H9 (cell line): ENCODE data around the gene MUC21. TPM values are rescaled to one million over a fixed set of nuclear protein-coding genes. Genes with fewer than 3 reads are reported as not detected.
A peak's percentile ranks its signal among the peaks of the same experiment; 100 is the strongest.

Source experiments
- DNase-seq: peaks from one replicate; pipeline ENCODE4 v3.0.0-alpha.2; 2017
- H2AFZ ChIP-seq: one replicate; pipeline ENCODE4 v1.6.1; 2013; ENCODE audit warnings: mild to moderate bottlenecking, low read length, control low read depth, moderate library complexity
- H2AK5ac ChIP-seq: 2 replicates; pipeline ENCODE4 v1.6.1; 2013; ENCODE audit warnings: low read length, control low read depth, mixed read lengths; ENCODE audit not compliant: insufficient read length
- H2BK120ac ChIP-seq: one replicate; pipeline ENCODE4 v1.6.1; 2013; ENCODE audit warnings: low read depth, mild to moderate bottlenecking, low read length, control low read depth, inconsistent platforms; ENCODE audit not compliant: poor library complexity, severe bottlenecking
- H2BK12ac ChIP-seq: 2 replicates; pipeline ENCODE4 v1.6.1; 2013; ENCODE audit warnings: low read length, control low read depth, mixed read lengths, low read depth; ENCODE audit not compliant: insufficient read length
- H2BK15ac ChIP-seq: 2 replicates; pipeline ENCODE4 v1.6.1; 2013; ENCODE audit warnings: low read depth, low read length, control low read depth
- H2BK20ac ChIP-seq: one replicate; pipeline ENCODE4 v1.6.1; 2013; ENCODE audit warnings: low read depth, mild to moderate bottlenecking, low read length, control low read depth, inconsistent platforms; ENCODE audit not compliant: poor library complexity, severe bottlenecking
- H2BK5ac ChIP-seq: 2 replicates; pipeline ENCODE4 v1.6.1; 2013; ENCODE audit warnings: low read length, control low read depth, mixed read lengths; ENCODE audit not compliant: insufficient read length
- H3K14ac ChIP-seq: 2 replicates; pipeline ENCODE4 v1.6.1; 2013; ENCODE audit warnings: low read length, control low read depth; ENCODE audit not compliant: insufficient read depth
- H3K18ac ChIP-seq: 2 replicates; pipeline ENCODE4 v1.6.1; 2013; ENCODE audit warnings: low read depth, mild to moderate bottlenecking, mixed read lengths, low read length, control low read depth; ENCODE audit not compliant: insufficient read length
- H3K23ac ChIP-seq: 2 replicates; pipeline ENCODE4 v1.6.1; 2013; ENCODE audit warnings: low read length, control low read depth, mixed read lengths, low read depth; ENCODE audit not compliant: insufficient read length
- H3K23me2 ChIP-seq: 2 replicates; pipeline ENCODE4 v1.6.1; 2013; ENCODE audit warnings: low read depth, mild to moderate bottlenecking, mixed read lengths, low read length, control low read depth; ENCODE audit not compliant: insufficient read length, poor library complexity, severe bottlenecking
- H3K27ac ChIP-seq: 2 replicates; pipeline ENCODE4 v1.5.1; 2013; ENCODE audit warnings: low read length, control low read depth, mixed read lengths, low read depth; ENCODE audit not compliant: insufficient read length
- H3K27me3 ChIP-seq: 2 replicates; pipeline ENCODE4 v1.6.1; 2013; ENCODE audit warnings: low read length, control low read depth, inconsistent platforms; ENCODE audit not compliant: insufficient read depth
- H3K4ac ChIP-seq: 2 replicates; pipeline ENCODE4 v1.6.1; 2013; ENCODE audit warnings: low read depth, mild to moderate bottlenecking, control low read depth, inconsistent platforms, low read length, moderate library complexity
- H3K4me1 ChIP-seq: 2 replicates; pipeline ENCODE4 v1.6.1; 2013; ENCODE audit warnings: low read length, control low read depth, inconsistent platforms; ENCODE audit not compliant: insufficient read depth
- H3K4me2 ChIP-seq: 2 replicates; pipeline ENCODE4 v1.6.1; 2013; ENCODE audit warnings: low read length, control low read depth, mixed read lengths; ENCODE audit not compliant: insufficient read length, insufficient read depth
- H3K56ac ChIP-seq: 2 replicates; pipeline ENCODE4 v1.6.1; 2013; ENCODE audit warnings: low read depth, mild to moderate bottlenecking, mixed read lengths, low read length, control low read depth; ENCODE audit not compliant: insufficient read length
- H3K79me1 ChIP-seq: 2 replicates; pipeline ENCODE4 v1.6.1; 2013; ENCODE audit warnings: low read depth, mild to moderate bottlenecking, moderate library complexity, low read length, control low read depth, inconsistent platforms; ENCODE audit not compliant: insufficient read depth, poor library complexity, severe bottlenecking
- H3K79me2 ChIP-seq: 2 replicates; pipeline ENCODE4 v1.6.1; 2013; ENCODE audit warnings: low read length, control low read depth, inconsistent platforms; ENCODE audit not compliant: insufficient read depth
- H3K9ac ChIP-seq: 2 replicates; pipeline ENCODE4 v1.6.1; 2013; ENCODE audit warnings: low read length, control low read depth, mixed read lengths; ENCODE audit not compliant: insufficient read length; ENCODE audit errors: extremely low read depth
- H3K9me3 ChIP-seq: one replicate; pipeline ENCODE4 v1.6.1; 2013; ENCODE audit warnings: low read depth, low read length, inconsistent platforms; ENCODE audit not compliant: control insufficient read depth
- H3T11ph ChIP-seq: one replicate; pipeline ENCODE4 v1.6.1; 2013; ENCODE audit warnings: mild to moderate bottlenecking, low read length, control low read depth, inconsistent platforms
- H4K20me1 ChIP-seq: one replicate; pipeline ENCODE4 v1.6.1; 2013; ENCODE audit not compliant: control insufficient read depth, insufficient read length, insufficient read depth
- H4K5ac ChIP-seq: 2 replicates; pipeline ENCODE4 v1.6.1; 2013; ENCODE audit warnings: low read depth, mild to moderate bottlenecking, mixed read lengths, low read length, control low read depth; ENCODE audit not compliant: insufficient read length
- H4K8ac ChIP-seq: replicated peaks from 2 replicates; pipeline ENCODE4 v1.6.1; 2013; ENCODE audit warnings: low read length, control low read depth, mixed read lengths, low read depth; ENCODE audit not compliant: insufficient read length
- H4K91ac ChIP-seq: 2 replicates; pipeline ENCODE4 v1.6.1; 2013; ENCODE audit warnings: low read depth, mild to moderate bottlenecking, moderate library complexity, mixed read lengths, low read length, control low read depth; ENCODE audit not compliant: insufficient read length
- H3K27ac Mint-ChIP-seq, 3 experiments: 2 replicates in 2 of 3; 3 replicates in 1 of 3; pipeline ENCODE4 v1.8.0; 2020 to 2021; ENCODE audit warnings: mixed read lengths in 3 of 3, mild to moderate bottlenecking in 1 of 3, moderate library complexity in 1 of 3
- H3K27me3 Mint-ChIP-seq: 2 replicates; pipeline ENCODE4 v1.8.0; 2021; ENCODE audit warnings: low read depth, mild to moderate bottlenecking, moderate library complexity, mixed read lengths
- H3K36me3 Mint-ChIP-seq, 3 experiments: 2 replicates in 2 of 3; 3 replicates in 1 of 3; pipeline ENCODE4 v1.8.0; 2020 to 2021; ENCODE audit warnings: low read depth in 3 of 3, mixed read lengths in 3 of 3; ENCODE audit not compliant: insufficient read depth in 1 of 3
- H3K4me1 Mint-ChIP-seq, 2 experiments: 2 replicates each; pipeline ENCODE4 v1.8.0; 2020; ENCODE audit warnings: mixed read lengths in 2 of 2
- H3K4me3 Mint-ChIP-seq, 2 experiments: 2 replicates in 1 of 2; 3 replicates in 1 of 2; pipeline ENCODE4 v1.8.0; 2020 to 2021; ENCODE audit warnings: mild to moderate bottlenecking in 2 of 2, mixed read lengths in 2 of 2, moderate library complexity in 1 of 2
- H3K9me3 Mint-ChIP-seq, 2 experiments: 2 replicates in 1 of 2; 3 replicates in 1 of 2; pipeline ENCODE4 v1.8.0; 2020; ENCODE audit warnings: mild to moderate bottlenecking in 2 of 2, mixed read lengths in 2 of 2, moderate library complexity in 1 of 2
- WGBS: extraction: QIAGEN DNeasy Blood & Tissue Kit; methylation state at CpG from one replicate; pipeline ENCODE4 v1.1.7; 2013; ENCODE audit warnings: missing lambda C conversion rate, low lambda C conversion rate, mixed read lengths; ENCODE audit not compliant: insufficient read length; ENCODE audit errors: extremely low coverage; 5-methylcytosine and 5-hydroxymethylcytosine counted together
- long read RNA-seq: library from polyadenylated mRNA; unstranded; transcript quantifications from one replicate; pipeline ENCODE4 v2.0.0, GENCODE V29; 2020
- total RNA-seq: library from RNA; stranded (reverse); gene quantifications from 2 replicates; pipeline ENCODE4 v1.2.1, GENCODE V29; 2021
- TF ChIP-seq, protein P1 (sequence below): fragments of 200-600 bp; sonication (generic); conservative IDR thresholded peaks from 3 replicates; pipeline ENCODE4 v1.8.0; 2021; ENCODE audit warnings: antibody characterized with exemption, mild to moderate bottlenecking

MUC21 gene
- not detected in 2 replicates for total RNA-seq
- long read RNA-seq: 0 reads

DNA sequence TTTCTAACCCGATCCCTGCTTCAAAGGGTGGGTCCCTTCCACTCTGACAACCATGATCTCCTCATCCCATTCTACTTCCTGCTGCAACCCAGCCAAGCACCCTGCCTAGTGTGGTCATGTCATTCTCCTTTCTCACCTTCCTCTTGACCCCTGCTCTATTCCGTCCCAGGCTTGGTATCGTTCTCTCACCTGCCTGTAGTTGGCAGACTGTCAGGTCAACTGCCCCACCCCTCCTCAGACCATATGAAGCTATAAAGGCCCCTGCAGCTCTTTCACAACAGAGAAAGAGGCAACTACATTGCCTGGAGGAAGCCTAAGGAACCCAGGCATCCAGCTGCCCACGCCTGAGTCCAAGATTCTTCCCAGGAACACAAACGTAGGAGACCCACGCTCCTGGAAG lies at the start of gene MUC21:
Gene MUC21 (plus strand): TSS at position 280 of the 400 bp plus-strand sequence. CDS start 241 bp downstream, outside the sequence.
- Histone ChIP-seq H4K8ac (no peak within 1 kb of the TSS), H3K4me2 (no peak within 1 kb of the TSS), H3K18ac (no peak within 1 kb of the TSS), H3T11ph (no peak within 1 kb of the TSS), H2BK12ac (no peak within 1 kb of the TSS), H2BK15ac (no peak within 1 kb of the TSS), H2BK20ac (no peak within 1 kb of the TSS), H4K5ac (no peak within 1 kb of the TSS), H3K23me2 (no peaks in the 10 kb centered on the region), H3K56ac (no peak within 1 kb of the TSS), H3K4ac (no peak within 1 kb of the TSS), H3K14ac (no peak within 1 kb of the TSS), H3K4me1 (no peaks in the 10 kb centered on the region), H3K23ac (no peak within 1 kb of the TSS), H3K79me2 (no peaks in the 10 kb centered on the region), H2BK120ac (no peak within 1 kb of the TSS), H4K91ac (no peak within 1 kb of the TSS), H2AFZ (no peak within 1 kb of the TSS), H2BK5ac (no peak within 1 kb of the TSS), H3K27me3 (no peaks in the 10 kb centered on the region), H2AK5ac (no peak within 1 kb of the TSS), H4K20me1 (no peaks in the 10 kb centered on the region), H3K9me3 (no peaks in the 10 kb centered on the region), H3K9ac (no peak within 1 kb of the TSS), H3K79me1 (no peaks in the 10 kb centered on the region), H3K27ac (no peak within 1 kb of the TSS)
- peaks cover 17 to 18% of the 10 kb centered on the region in 2 experiments for H3K4me1 Mint-ChIP-seq
- no peaks in the 10 kb centered on the region for H3K9me3 Mint-ChIP-seq
- peak within 1 kb of the TSS in 1 of 2 experiments; percentile 68; a peak in 2 of 5 replicates for H3K4me3 Mint-ChIP-seq
- H3K27me3 Mint-ChIP-seq: peaks cover 11% of the 10 kb centered on the region
- H3K27ac Mint-ChIP-seq: no peak within 1 kb of the TSS; a peak in 1 of 7 replicates
- WGBS: no CpG with 5 or more reads among the region's 6 CpGs
- TF ChIP-seq, protein P1, sequence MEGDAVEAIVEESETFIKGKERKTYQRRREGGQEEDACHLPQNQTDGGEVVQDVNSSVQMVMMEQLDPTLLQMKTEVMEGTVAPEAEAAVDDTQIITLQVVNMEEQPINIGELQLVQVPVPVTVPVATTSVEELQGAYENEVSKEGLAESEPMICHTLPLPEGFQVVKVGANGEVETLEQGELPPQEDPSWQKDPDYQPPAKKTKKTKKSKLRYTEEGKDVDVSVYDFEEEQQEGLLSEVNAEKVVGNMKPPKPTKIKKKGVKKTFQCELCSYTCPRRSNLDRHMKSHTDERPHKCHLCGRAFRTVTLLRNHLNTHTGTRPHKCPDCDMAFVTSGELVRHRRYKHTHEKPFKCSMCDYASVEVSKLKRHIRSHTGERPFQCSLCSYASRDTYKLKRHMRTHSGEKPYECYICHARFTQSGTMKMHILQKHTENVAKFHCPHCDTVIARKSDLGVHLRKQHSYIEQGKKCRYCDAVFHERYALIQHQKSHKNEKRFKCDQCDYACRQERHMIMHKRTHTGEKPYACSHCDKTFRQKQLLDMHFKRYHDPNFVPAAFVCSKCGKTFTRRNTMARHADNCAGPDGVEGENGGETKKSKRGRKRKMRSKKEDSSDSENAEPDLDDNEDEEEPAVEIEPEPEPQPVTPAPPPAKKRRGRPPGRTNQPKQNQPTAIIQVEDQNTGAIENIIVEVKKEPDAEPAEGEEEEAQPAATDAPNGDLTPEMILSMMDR: no peak
- no peak for DNase-seq
- H3K36me3 Mint-ChIP-seq: no peaks in the 10 kb centered on the region
